Endothelial cell of umbilical vein (primary cell): ENCODE data around the gene LRIG1. TPM values are rescaled to one million over a fixed set of nuclear protein-coding genes. Genes with fewer than 3 reads are reported as not detected.
A peak's percentile ranks its signal among the peaks of the same experiment; 100 is the strongest.

ENCODE experiments used
- Bru-seq: library from RNA; stranded (reverse); fragments of 400-500 nt; gene quantifications from one replicate; lab custom pipeline; 2021; lab: Mats Ljungman, UMichigan
- BruChase-seq, 2 experiments: library from RNA; stranded (reverse); fragments of 400-500 nt; gene quantifications; one replicate each; lab custom pipeline; 2021; lab: Mats Ljungman, UMichigan
- BruUV-seq: library from RNA; stranded (reverse); fragments of 400-500 nt; replicated peaks from 2 replicates; lab custom pipeline; 2021; lab: Mats Ljungman, UMichigan
- CTCF ChIA-PET: fragments of 300-600, 350-600 bp; sonication (Branson Sonifier 250); formaldehyde crosslinking; loops from one replicate; lab custom pipeline; 2021; ENCODE audit warnings: antibody characterized with exemption, inconsistent platforms; lab: Charles Lee
- POLR2A ChIA-PET: fragments of 300-600, 350-600 bp; sonication (Branson Sonifier 250); formaldehyde crosslinking; loops from one replicate; lab custom pipeline; 2021; ENCODE audit warnings: antibody characterized with exemption, inconsistent platforms; lab: Charles Lee
- DNase-seq: peaks from one replicate; pipeline ENCODE4 v3.0.0-alpha.2; 2011; ENCODE audit warnings: low read depth, low spot score
- FAIRE-seq: peaks from 2 replicates; lab custom pipeline; 2011; peaks lifted over from hg19 to GRCh38; lab: Jason Lieb, UNC
- H2AFZ ChIP-seq: 2 replicates; pipeline ENCODE4 v1.6.0; 2012; ENCODE audit warnings: low read depth, low read length, control low read depth, inconsistent platforms
- H3K27ac ChIP-seq: 2 replicates; pipeline ENCODE4 v1.5.1; 2011; ENCODE audit warnings: low read depth, mild to moderate bottlenecking, control low read depth, low read length, moderate library complexity; ENCODE audit not compliant: insufficient read depth
- H3K27me3 ChIP-seq, 2 experiments: 2 replicates each; pipeline versions ENCODE4 v1.6.0 to v1.6.1; 2011; ENCODE audit warnings: low read length in 2 of 2, mixed read lengths in 1 of 2; ENCODE audit not compliant: control insufficient read depth in 2 of 2, insufficient read depth in 2 of 2
- H3K36me3 ChIP-seq, 2 experiments: 2 replicates in 1 of 2; 3 replicates in 1 of 2; pipeline ENCODE4 v1.5.1; 2011; ENCODE audit warnings: low read length in 2 of 2, mild to moderate bottlenecking in 1 of 2, moderate library complexity in 1 of 2; ENCODE audit not compliant: control insufficient read depth in 2 of 2, insufficient read depth in 2 of 2; ENCODE audit errors: extremely low read depth in 1 of 2
- H3K4me1 ChIP-seq: 3 replicates; pipeline ENCODE4 v1.5.1; 2011; ENCODE audit warnings: mild to moderate bottlenecking, low read length; ENCODE audit not compliant: control insufficient read depth, insufficient read depth; ENCODE audit errors: extremely low read depth
- H3K4me2 ChIP-seq: 2 replicates; pipeline ENCODE4 v1.6.1; 2011; ENCODE audit warnings: low read length, control low read depth, mixed read lengths; ENCODE audit not compliant: insufficient read depth
- H3K4me3 ChIP-seq, 3 experiments: fragments of 200-600 bp in 1 of 3; sonication (generic), shearing (Covaris generic) in 1 of 3; replicated peaks in 1 of 3; 2 replicates each; pipeline ENCODE4 v1.5.1; 2011 to 2016; ENCODE audit warnings: control low read depth in 3 of 3, low read length in 3 of 3, mild to moderate bottlenecking in 2 of 3, inconsistent platforms in 1 of 3, low read depth in 1 of 3, moderate library complexity in 1 of 3; ENCODE audit not compliant: insufficient read depth in 1 of 3
- H3K79me2 ChIP-seq: 2 replicates; pipeline ENCODE4 v1.6.0; 2012; ENCODE audit warnings: low read length, inconsistent platforms; ENCODE audit not compliant: control insufficient read depth, insufficient read depth
- H3K9ac ChIP-seq: replicated peaks from 2 replicates; pipeline ENCODE3; 2011; ENCODE audit warnings: low read length, control low read depth; ENCODE audit not compliant: insufficient read depth; ENCODE audit errors: extremely low read depth
- H3K9me1 ChIP-seq: replicated peaks from 3 replicates; pipeline ENCODE4 v1.6.0; 2011; ENCODE audit warnings: mild to moderate bottlenecking, low read length; ENCODE audit not compliant: control insufficient read depth, insufficient read depth; ENCODE audit errors: extremely low read depth
- H3K9me3 ChIP-seq: replicated peaks from 2 replicates; pipeline ENCODE4 v1.5.1; 2012; ENCODE audit warnings: low read length, inconsistent platforms; ENCODE audit not compliant: control insufficient read depth, insufficient read depth
- H4K20me1 ChIP-seq: replicated peaks from 2 replicates; pipeline ENCODE3; 2011; ENCODE audit warnings: mild to moderate bottlenecking, low read length; ENCODE audit not compliant: control insufficient read depth, insufficient read depth; ENCODE audit errors: extremely low read depth
- CTCF ChIP-seq, 2 donors: IDR thresholded peaks; 1 replicate in 1 of 2; 2 replicates in 1 of 2; pipeline ENCODE4 v1.5.1; 2011; ENCODE audit warnings: low read length in 2 of 2, mild to moderate bottlenecking in 2 of 2, moderate library complexity in 2 of 2, control low read depth in 1 of 2, inconsistent platforms in 1 of 2, low read depth in 1 of 2; ENCODE audit not compliant: insufficient read depth in 1 of 2; ENCODE audit errors: extremely low read depth in 1 of 2
- EZH2 ChIP-seq: IDR thresholded peaks from 2 replicates; pipeline ENCODE4 v1.6.1; 2012; ENCODE audit warnings: borderline replicate concordance, low read depth, mild to moderate bottlenecking, moderate library complexity, low read length, inconsistent platforms; ENCODE audit not compliant: severe bottlenecking
- FOS ChIP-seq: IDR thresholded peaks from 2 replicates; pipeline ENCODE4 v1.6.1; 2011; ENCODE audit warnings: mild to moderate bottlenecking, low read length, moderate library complexity, borderline replicate concordance; ENCODE audit not compliant: insufficient read depth
- GATA2 ChIP-seq: IDR thresholded peaks from 2 replicates; pipeline ENCODE4 v1.7.0; 2011; ENCODE audit warnings: low read depth, mild to moderate bottlenecking, moderate library complexity, mixed read lengths, low read length; ENCODE audit not compliant: insufficient read length, insufficient read depth
- JUN ChIP-seq: IDR thresholded peaks from 2 replicates; pipeline ENCODE4 v1.6.1; 2011; ENCODE audit warnings: borderline replicate concordance, low read depth; ENCODE audit not compliant: insufficient read length, insufficient read depth
- MAX ChIP-seq: IDR thresholded peaks from 2 replicates; pipeline ENCODE4 v1.6.1; 2011; ENCODE audit not compliant: insufficient read depth, insufficient read length
- MYC ChIP-seq: IDR thresholded peaks from one replicate; pipeline ENCODE4 v1.6.1; 2011; ENCODE audit warnings: mild to moderate bottlenecking, low read depth, low read length
- POLR2A ChIP-seq: IDR thresholded peaks from 2 replicates; pipeline ENCODE4 v1.6.1; 2012; ENCODE audit warnings: low read depth, mild to moderate bottlenecking, control low read depth, low read length
- POLR2AphosphoS5 ChIP-seq: IDR thresholded peaks from 2 replicates; pipeline ENCODE4 v1.6.1; 2012; ENCODE audit warnings: low read depth, mild to moderate bottlenecking, control low read depth, low read length, moderate library complexity; ENCODE audit not compliant: insufficient read depth
- dilution Hi-C: fragments of 300-500 bp; cut with MboI; formaldehyde crosslinking; loops from one replicate; pipeline ENCODE4 v1.15.0; 2019; ENCODE audit warnings: low sequenced_read_pairs; ENCODE audit not compliant: extremely low pct_ligation_motif_present
- intact Hi-C: fragments of 100-400 bp; cut with micrococcal nuclease; formaldehyde crosslinking; loops from one replicate; pipeline ENCODE4 v1.10.0; 2022
- long read RNA-seq: library from polyadenylated mRNA; stranded (forward); transcript quantifications from one replicate; pipeline ENCODE4 v2.0.0, GENCODE V29; 2021
- polyA minus RNA-seq, 3 experiments: library from RNA; depleted of rRNA, polyadenylated mRNA; stranded (reverse); fragments of >200 nt; gene quantifications; 1 replicate in 1 of 3; 2 replicates in 2 of 3; pipeline ENCODE4 v1.2.3, GENCODE V29; 2011
- polyA plus RNA-seq, 4 experiments: library from polyadenylated mRNA; depleted of rRNA in 3 of 4; stranded (reverse) in 3 of 4; unstranded in 1 of 4; fragments of >200 nt; gene quantifications; 2 replicates each; pipeline versions ENCODE4 v1.2.1 to v1.2.3, GENCODE V29; 2011 to 2012; ENCODE audit warnings: missing spikeins in 1 of 4
- total RNA-seq: library from RNA; stranded (reverse); gene quantifications from 2 replicates; pipeline ENCODE4 v1.2.3, GENCODE V29; 2021

The LRIG1 gene
- 42.0 and 52.2 TPM in 2 replicates for total RNA-seq
- polyA plus RNA-seq = 42.9 and 50.3 TPM in 2 replicates
- polyA plus RNA-seq (2011; cell fraction: cytosol; rRNA removed) = 39.7 and 42.1 TPM in 2 replicates
- polyA plus RNA-seq (2011; cell fraction: nucleus; rRNA removed) = 95.9 and 117 TPM in 2 replicates
- 27.0 and 38.8 TPM in 2 replicates for polyA plus RNA-seq (2012)
- 133 and 193 TPM in 2 replicates for polyA minus RNA-seq
- 1.8 TPM for polyA minus RNA-seq (2011; cell fraction: cytosol; rRNA and poly(A)+ RNA removed)
- 67.0 and 113 TPM in 2 replicates for polyA minus RNA-seq (2011; cell fraction: nucleus; rRNA and poly(A)+ RNA removed)
- Bru-seq, nascent RNA = percentile 89 among the genes with signal in this experiment
- BruChase-seq, experiment 1, labeled RNA remaining after a 6-hour chase = percentile 81 among the genes with signal in this experiment
- percentile 77 among the genes with signal in this experiment for BruChase-seq, experiment 2, labeled RNA remaining after a 2-hour chase
- long read RNA-seq, full-length matches to known transcripts = 32 of 56 reads
- long read RNA-seq, partial matches to known transcripts = 17 of 56 reads
- long read RNA-seq, other reads (novel, unspliced or antisense) = 7 of 56 reads

- H3K79me2 ChIP-seq = peaks cover 37% of the 10 kb centered on the region
- H3K4me2 ChIP-seq = peak within 1 kb of the TSS; percentile 64
- CTCF ChIA-PET = interaction anchor here (0.9 to 2.6 kb wide), 3 partner anchors 20 to 100 kb away, joined by 3 to 10 read pairs (median 3); no protein-coding TSS in a partner anchor
- FAIRE-seq = peak; percentile 96
- peaks cover 13 to 18% of the 10 kb centered on the region in 2 experiments for H3K27me3 ChIP-seq
- peak; percentile 99 for DNase-seq
- no peaks in the 10 kb centered on the region for H3K9me1 ChIP-seq
- peak within 1 kb of the TSS; percentile 70 to 93 (median 90) for H3K4me3 ChIP-seq
- peak within 1 kb of the TSS; percentile 76 for H3K9ac ChIP-seq
- intact Hi-C loops = loop anchor here (1.0 to 2.0 kb wide), 8 partner anchors 28 to 497 kb away; partner anchors contain the start of gene KBTBD8
- dilution Hi-C loops = no loop called here
- no peaks in the 10 kb centered on the region for H3K36me3 ChIP-seq
- BruUV-seq = no TSS peak
- peaks cover 14% of the 10 kb centered on the region for H3K4me1 ChIP-seq
- TF ChIP-seq MYC = no peak
- TF ChIP-seq POLR2AphosphoS5 = peak; percentile 78
- no peak for TF ChIP-seq FOS
- TF ChIP-seq JUN = no peak
- peak; percentile 80 for TF ChIP-seq POLR2A
- no peak for TF ChIP-seq GATA2
- TF ChIP-seq CTCF (IDR thresholded peaks at IDR 0.05; ENCODE audit: extremely low read depth in 1 of 2, insufficient read depth in 1 of 2, low read depth in 1 of 2, low read length in 2 of 2) = peak in 1 of 2 donors; percentile 48
- no peak for TF ChIP-seq EZH2
- peak; percentile 32 for TF ChIP-seq MAX
- H2AFZ ChIP-seq = peak within 1 kb of the TSS; percentile 86
- H3K27ac ChIP-seq = peak within 1 kb of the TSS; percentile 69
- no peaks in the 10 kb centered on the region for H4K20me1 ChIP-seq
- no peaks in the 10 kb centered on the region for H3K9me3 ChIP-seq
- POLR2A ChIA-PET = no interaction called here
Measured at GRCh38 chr3:66500576-66501482, at the start of gene LRIG1. TSS of gene LRIG1 (minus strand) at chr3:66501022. CDS start at chr3:66500407, 615 bp downstream.
